Stimulated activated naive CD8-positive, alpha-beta T cell treated with anti-CD3 and anti-CD28 coated beads, Interleukin-15, amount 100 ng/mL, for 72 hours (primary cell): ENCODE results near the gene DOCK1.
A peak's percentile ranks its signal among the peaks of the same experiment; 100 is the strongest.
"Not testable (repeated sequence)": the region's sequence is repeated elsewhere in the genome, so short reads cannot be mapped to it uniquely, and the experiment has no call there.

Experiments used
- ATAC-seq: fragments of 150-1000 bp; cut with Tn5 transposase; 2 replicates; pipeline ENCODE4 v1.10.0; 2021; ENCODE audit warnings: mild to moderate bottlenecking, moderate library complexity
- DNase-seq, 2 donors: peaks; one replicate each; pipeline ENCODE4 v3.0.0; 2021 to 2022
- H3K27ac Mint-ChIP-seq, 2 donors: one replicate each; pipeline ENCODE4 v1.8.0; 2022; ENCODE audit warnings: mild to moderate bottlenecking in 2 of 2, mixed read lengths in 2 of 2, moderate library complexity in 2 of 2
- H3K27me3 Mint-ChIP-seq: one replicate; pipeline ENCODE4 v1.8.0; 2022; ENCODE audit warnings: mixed read lengths
- H3K4me1 Mint-ChIP-seq: one replicate; pipeline ENCODE4 v1.8.0; 2022; ENCODE audit warnings: mild to moderate bottlenecking, mixed read lengths
- H3K4me3 Mint-ChIP-seq, 2 donors: one replicate each; pipeline ENCODE4 v1.8.0; 2022; ENCODE audit warnings: mild to moderate bottlenecking in 2 of 2, mixed read lengths in 2 of 2, moderate library complexity in 1 of 2
- H3K9me3 Mint-ChIP-seq, 2 donors: one replicate each; pipeline ENCODE4 v1.8.0; 2022; ENCODE audit warnings: mixed read lengths in 2 of 2

Gene DOCK1

DNA sequence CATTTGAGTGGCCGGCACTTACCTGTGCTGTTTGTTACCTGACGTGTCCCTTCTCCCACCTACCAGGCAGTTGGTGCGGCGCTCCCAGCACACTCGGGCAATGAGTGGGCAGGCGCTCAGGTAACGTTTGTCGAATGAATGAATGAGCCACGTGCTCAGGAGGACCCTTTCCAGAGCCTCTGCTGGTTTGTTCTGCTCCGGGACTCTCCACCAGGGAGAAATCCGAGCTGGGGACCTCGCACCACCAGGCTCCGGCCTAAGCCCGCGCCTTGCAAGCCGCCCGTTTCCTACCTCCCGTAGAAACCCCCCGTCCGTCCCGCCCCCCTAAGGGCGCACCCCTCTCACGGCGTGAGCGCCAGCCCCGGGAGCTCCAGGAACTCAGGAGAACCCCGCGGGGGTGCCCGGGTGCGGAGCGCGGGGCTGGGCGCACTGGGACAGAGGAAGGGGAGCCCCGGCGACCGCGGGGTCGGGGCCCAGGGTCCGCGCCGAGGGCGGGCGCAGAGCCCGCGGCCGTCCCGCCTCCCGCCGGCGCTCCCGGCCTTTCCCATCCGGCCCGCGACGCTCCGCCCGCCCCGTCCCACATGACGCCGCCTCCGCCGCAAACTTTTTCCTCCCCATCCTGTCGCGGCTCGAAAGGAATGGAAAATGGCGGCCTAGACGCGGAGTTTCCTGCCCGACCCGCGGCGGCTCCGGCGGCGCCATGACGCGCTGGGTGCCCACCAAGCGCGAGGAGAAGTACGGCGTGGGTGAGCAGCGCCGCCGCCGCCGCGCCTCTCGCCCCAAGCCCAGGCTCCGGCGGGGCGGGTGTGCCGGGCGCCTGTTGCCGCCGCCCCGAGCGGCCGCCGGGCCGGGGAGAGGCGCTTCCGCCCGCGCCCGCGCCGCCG lies at the start of gene DOCK1:
Gene DOCK1 (plus strand): TSS at position 611 of the 884 bp plus-strand sequence. CDS start 90 bp downstream, at position 701.
- peaks cover 42% of the 10 kb centered on the region for H3K27me3 Mint-ChIP-seq
- DNase-seq (no peak), ATAC-seq (peak; percentile 44)

DNA sequence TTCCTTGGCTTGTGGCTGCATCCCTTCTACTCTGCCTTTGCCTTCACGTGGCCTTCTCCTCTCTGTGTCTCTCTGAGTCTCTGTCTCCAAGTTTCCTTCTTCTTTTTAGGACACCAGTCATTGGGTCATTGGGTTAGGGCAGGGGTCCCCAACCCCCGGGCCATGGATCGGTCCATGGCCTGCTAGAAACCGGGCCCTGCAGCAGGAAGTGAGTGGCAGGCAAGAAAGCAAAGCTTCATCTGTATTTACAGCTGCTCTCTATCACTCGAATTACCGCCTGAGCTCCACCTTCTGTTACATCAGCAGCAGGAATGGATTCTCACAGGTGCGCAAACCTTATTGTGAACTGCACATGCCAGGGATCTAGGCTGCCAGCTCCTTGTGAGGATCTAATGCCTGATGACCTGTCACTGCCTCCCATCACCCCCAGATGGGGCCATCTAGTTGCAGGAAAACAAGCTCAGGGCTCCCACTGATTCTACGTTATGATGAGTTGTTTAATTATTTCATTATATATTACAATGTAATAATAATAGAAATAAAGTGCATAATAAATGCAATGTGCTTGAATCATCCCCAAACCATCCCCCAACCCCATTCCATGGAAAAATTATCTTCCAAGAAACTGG lies 47.9 kb upstream of the DOCK1 start:
- ATAC-seq (no peak), DNase-seq (no peak)
- H3K27me3 Mint-ChIP-seq = peaks cover 20% of the 10 kb centered on the region
- no peaks in the 10 kb centered on the region for H3K4me1 Mint-ChIP-seq
- no peak overlapping the region for H3K4me3 Mint-ChIP-seq
- peaks cover 6 to 15% of the 10 kb centered on the region in 2 donors for H3K9me3 Mint-ChIP-seq
- H3K27ac Mint-ChIP-seq = no peak overlapping the region

More for the DNA sequence above, at the start of gene DOCK1:
- H3K4me1 Mint-ChIP-seq = peaks cover 6% of the 10 kb centered on the region
- peak within 1 kb of the TSS; percentile 77 to 80 for H3K4me3 Mint-ChIP-seq
- H3K9me3 Mint-ChIP-seq = peaks cover 0 to 10% of the 10 kb centered on the region in 2 donors
- no peak within 1 kb of the TSS for H3K27ac Mint-ChIP-seq

DNA sequence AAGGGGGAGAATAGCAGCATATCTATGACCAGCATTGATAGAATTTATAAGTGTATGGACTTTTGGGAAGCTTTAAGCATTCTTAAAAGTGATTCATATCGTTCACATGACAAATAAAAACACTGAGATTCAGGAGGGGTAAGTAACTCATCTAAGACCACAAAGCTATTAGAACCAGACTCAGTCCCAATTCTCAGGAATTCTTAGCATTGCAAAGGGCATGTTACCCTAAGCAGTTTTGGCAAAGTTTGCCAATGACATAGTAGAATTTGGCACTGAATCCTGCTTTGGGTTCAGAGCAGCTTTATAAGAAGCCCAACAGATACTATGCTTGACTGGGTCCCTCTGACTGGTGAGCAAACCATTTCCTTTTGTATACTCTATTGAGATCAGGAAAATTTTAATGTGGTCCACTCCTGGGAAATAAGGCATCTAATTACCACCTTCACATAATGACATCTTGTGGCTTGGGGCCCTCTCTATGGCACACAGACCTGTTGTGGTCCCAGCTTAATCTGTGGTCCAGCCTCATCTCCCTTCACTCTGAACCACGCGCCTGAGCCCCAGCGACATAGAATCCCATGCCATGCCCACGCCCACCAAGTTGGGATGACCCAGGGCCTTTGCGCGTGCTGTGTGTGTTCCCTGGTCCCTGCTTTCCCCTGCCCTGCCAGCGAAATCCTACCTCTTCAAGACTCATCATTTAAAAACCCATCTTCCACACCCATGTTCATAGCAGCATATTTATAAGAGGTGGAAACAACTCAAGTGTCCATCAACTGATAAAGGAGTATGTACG lies 37.5 kb upstream of the DOCK1 start:
- Mint-ChIP-seq H3K9me3 (peaks cover 0 to 28% of the 10 kb centered on the region in 2 donors), H3K27me3 (no peaks in the 10 kb centered on the region), H3K4me3 (no peak overlapping the region), H3K27ac (no peak overlapping the region), H3K4me1 (no peaks in the 10 kb centered on the region)
- DNase-seq (no peak), ATAC-seq (no peak)

DNA sequence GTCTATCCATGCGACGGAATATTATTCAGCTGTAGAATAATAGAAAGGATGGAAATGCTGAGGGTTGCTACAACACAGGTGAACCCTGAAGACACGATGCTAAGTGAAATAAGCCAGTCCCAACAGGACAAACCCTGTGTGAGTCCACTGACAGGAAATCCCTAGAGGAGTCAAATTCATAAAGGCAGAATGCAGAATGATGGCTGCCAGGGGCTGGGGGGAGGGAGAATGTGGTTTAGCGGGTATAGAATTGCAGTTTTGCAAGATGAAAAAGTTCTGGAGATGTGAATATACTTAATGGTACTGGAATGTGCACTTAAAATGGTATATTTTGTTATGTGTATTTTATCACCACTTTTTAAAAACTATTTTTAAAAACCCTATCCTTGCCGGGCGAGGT lies 36.9 kb upstream of the DOCK1 start:
- DNase-seq = no peak
- no peak overlapping the region for H3K27ac Mint-ChIP-seq
- H3K4me3 Mint-ChIP-seq = no peak overlapping the region
- peaks cover 0 to 28% of the 10 kb centered on the region in 2 donors for H3K9me3 Mint-ChIP-seq
- ATAC-seq = no peak
- H3K27me3 Mint-ChIP-seq = no peaks in the 10 kb centered on the region
- no peaks in the 10 kb centered on the region for H3K4me1 Mint-ChIP-seq

DNA sequence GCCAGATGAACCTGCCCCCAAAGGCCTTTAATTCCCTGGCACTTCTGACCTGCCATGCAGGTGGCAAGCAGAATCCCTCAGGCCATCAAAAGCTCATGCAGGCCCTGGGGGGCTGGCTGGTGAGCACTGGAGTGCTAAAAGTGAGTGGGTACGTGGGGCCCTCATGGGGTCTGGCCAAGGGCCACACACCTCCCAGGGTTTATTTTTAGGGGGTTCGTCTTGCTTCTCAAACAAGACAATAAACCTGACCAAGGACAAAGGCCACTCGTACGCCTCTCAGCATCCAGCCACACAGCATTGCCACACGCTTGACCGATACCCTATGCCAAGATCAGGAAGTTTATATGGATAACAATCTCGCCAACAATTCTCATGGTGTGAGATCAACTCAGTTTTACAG lies 33.1 kb upstream of the DOCK1 start:
- Mint-ChIP-seq H3K27ac (no peak overlapping the region), H3K4me1 (no peaks in the 10 kb centered on the region), H3K27me3 (no peaks in the 10 kb centered on the region), H3K9me3 (peaks cover 6 to 34% of the 10 kb centered on the region in 2 donors), H3K4me3 (no peak overlapping the region)
- no peak for DNase-seq
- ATAC-seq = no peak

DNA sequence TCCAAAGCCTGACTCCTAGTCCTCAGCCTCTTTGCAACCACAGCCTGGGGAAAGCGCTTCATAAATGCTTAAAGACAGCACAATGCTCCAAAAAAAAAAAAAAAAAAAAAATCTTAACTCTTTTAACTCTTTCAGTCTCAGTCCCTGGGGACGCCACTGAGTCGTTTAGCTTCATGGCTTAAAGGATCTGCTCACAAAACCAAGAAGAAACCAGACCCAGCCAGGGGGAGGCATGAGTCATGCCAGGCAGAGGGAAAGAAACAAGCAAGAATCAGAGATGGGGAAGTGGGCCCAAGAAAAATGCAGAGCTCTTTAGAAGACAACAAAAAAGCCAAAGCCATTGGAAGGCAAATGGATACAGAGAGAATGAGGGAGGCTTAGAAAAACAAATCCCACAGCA lies 32.5 kb upstream of the DOCK1 start:
- Mint-ChIP-seq H3K4me1 (no peaks in the 10 kb centered on the region), H3K27ac (no peak overlapping the region), H3K4me3 (no peak overlapping the region), H3K9me3 (peaks cover 8 to 33% of the 10 kb centered on the region in 2 donors), H3K27me3 (no peaks in the 10 kb centered on the region)
- DNase-seq (no peak), ATAC-seq (no peak)

DNA sequence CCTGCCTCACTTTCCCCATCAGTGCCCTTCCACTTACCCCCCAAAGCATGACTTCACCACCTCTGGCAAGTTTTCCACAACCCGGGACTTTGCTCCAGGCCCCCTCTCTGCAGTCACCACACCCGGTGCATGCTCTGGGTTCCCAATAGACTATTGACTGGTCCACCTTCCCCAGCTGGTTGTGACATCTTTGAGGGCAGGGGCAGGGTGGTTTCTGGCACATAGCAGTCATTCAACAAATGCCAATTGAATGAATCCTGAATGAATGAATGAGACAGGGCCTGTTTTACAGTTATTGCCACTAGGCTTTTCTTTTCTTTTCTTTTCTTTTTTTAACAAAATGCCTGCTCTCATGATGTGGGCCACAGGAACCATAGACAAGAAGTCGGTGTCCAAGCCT lies 28.8 kb upstream of the DOCK1 start:
- peaks cover under 1% of the 10 kb centered on the region for H3K27me3 Mint-ChIP-seq
- no peak overlapping the region for H3K27ac Mint-ChIP-seq
- ATAC-seq (no peak), DNase-seq (no peak)
- no peaks in the 10 kb centered on the region for H3K4me1 Mint-ChIP-seq
- no peak overlapping the region for H3K4me3 Mint-ChIP-seq
- peaks cover 17 to 25% of the 10 kb centered on the region in 2 donors for H3K9me3 Mint-ChIP-seq

DNA sequence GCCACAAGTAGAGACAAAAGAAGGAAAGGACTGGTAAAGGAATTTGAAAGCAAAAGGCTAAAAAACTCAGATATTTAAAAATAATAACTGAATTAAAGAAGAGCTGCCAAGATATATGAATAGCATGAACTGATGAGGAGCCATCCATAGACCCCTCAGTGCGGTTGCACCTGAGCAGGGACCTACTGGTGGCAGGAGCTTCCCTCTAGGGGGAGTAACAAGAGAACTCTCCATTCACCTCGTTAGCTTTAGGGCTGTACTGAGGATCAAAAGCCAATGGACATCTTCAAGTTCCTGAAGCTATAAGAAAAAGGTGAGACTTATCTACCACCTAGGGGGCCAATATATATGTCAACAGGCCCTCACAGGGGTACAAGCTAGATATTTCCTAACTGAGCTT lies 27.8 kb upstream of the DOCK1 start:
- no peak for ATAC-seq
- Mint-ChIP-seq H3K9me3 (peaks cover 18 to 31% of the 10 kb centered on the region in 2 donors), H3K27ac (no peak overlapping the region)

DNA sequence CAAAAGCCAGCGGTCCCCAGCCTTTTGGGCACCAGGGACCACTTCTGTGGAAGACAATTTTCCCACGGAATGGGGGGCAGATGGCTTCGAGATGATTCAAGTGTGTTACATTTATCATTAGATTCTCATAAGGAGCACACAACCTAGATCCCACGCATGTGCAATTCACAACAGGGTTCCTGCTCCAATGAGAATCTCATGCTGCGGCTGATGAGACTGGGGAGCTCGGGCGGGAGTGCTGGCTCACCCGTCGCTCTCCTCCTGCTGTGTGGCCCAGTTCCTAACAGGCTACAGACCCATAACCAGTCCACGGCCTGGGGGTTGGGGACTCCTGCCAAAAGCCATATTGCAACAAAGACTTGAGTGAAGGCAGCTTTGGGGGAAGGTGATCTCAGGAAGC lies 26.6 kb upstream of the DOCK1 start:
- ATAC-seq (no peak), DNase-seq (no peak)
- Mint-ChIP-seq H3K9me3 (peaks cover 18 to 30% of the 10 kb centered on the region in 2 donors), H3K4me3 (no peak overlapping the region), H3K27me3 (peaks cover 6% of the 10 kb centered on the region), H3K4me1 (no peaks in the 10 kb centered on the region), H3K27ac (no peak overlapping the region)

More for the DNA sequence above, 27.8 kb upstream of the DOCK1 start:
- Mint-ChIP-seq H3K4me1 (no peaks in the 10 kb centered on the region), H3K27me3 (peaks cover 6% of the 10 kb centered on the region), H3K4me3 (no peak overlapping the region)
- DNase-seq = no peak

DNA sequence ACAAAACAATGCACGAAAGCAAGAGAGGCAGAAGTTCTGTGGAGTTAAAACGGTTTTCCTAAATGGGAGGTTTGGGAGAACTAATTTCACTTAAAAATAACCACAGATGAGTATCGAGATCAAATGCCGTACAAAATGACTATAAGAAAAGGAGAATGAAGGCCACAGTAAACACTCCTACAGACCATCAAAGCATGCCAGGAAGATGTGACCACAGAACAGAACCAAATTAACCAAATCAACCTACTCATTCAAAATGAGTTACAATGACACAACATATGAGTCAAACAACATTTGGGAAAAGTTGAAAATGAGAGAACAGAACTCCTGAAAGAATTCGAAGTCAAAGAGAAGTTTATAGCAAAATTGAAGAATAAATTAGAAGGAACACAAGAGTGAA lies 24.3 kb upstream of the DOCK1 start:
- H3K27ac Mint-ChIP-seq = no peak overlapping the region
- peaks cover 18 to 23% of the 10 kb centered on the region in 2 donors for H3K9me3 Mint-ChIP-seq
- no peaks in the 10 kb centered on the region for H3K4me1 Mint-ChIP-seq
- H3K4me3 Mint-ChIP-seq = no peak overlapping the region
- DNase-seq (no peak), ATAC-seq (no peak)
- H3K27me3 Mint-ChIP-seq = peaks cover 6% of the 10 kb centered on the region

DNA sequence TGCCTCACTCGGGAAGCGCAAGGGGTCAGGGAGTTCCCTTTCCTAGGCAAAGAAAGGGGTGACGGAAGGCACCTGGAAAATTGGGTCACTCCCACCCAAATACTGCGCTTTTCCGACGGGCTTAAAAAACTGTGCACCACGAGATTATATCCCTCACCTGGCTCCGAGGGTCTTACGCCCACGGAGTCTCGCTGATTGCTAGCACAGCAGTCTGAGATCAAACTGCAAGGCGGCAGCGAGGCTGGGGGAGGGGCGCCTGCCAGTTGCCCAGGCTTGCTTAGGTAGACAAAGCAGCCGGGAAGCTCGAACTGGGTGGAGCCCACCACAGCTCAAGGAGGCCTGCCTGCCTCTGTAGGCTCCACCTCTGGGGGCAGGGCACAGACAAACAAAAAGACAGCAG lies 23.2 kb upstream of the DOCK1 start:
- ATAC-seq, DNase-seq, H3K4me3 Mint-ChIP-seq, H3K27me3 Mint-ChIP-seq, H3K4me1 Mint-ChIP-seq, H3K27ac Mint-ChIP-seq: not testable (repeated sequence)
- H3K9me3 Mint-ChIP-seq = peaks cover 12 to 14% of the 10 kb centered on the region in 2 donors

DNA sequence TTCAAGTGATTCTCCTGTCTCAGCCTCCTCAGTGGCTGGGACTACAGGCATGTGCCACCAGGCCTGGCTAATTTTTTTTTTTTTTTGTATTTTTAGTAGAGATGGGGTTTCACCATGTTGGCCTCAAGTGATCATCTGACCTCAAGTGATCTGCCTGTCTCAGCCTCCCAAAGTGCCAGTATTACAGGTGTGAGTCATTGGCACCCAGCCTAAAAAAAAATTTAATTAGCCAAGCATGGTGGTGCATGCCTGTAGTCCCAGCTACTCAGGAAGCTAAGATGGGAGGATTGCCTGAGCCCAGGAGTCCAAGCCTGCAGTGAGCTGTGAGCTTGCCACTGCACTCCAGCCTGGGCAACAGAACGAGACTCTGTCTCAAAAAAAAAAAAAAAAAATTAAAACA lies 16.8 kb upstream of the DOCK1 start:
- H3K4me3 Mint-ChIP-seq, DNase-seq, H3K27ac Mint-ChIP-seq, H3K4me1 Mint-ChIP-seq, ATAC-seq, H3K27me3 Mint-ChIP-seq: not testable (repeated sequence)
- peaks cover 13% of the 10 kb centered on the region in 2 donors for H3K9me3 Mint-ChIP-seq

DNA sequence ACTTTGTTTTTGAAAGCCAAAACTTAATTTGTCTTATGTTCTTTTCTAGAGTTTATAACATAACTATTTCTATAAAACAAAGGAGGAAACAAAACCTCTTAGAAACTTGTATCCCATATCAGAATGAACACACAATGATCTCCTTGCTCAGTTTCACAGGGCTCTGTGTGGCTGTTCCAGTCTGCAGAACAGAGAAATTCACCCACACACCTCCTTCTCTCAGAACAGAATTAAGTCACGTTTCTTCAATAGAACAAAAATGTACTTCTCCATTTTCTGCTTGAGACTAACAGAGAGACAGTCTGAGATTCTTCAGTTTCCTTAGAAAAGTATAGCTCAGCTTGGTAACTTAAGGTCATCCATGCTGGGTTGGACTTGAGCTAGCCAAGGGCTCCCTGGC lies 15.8 kb upstream of the DOCK1 start:
- Mint-ChIP-seq H3K9me3 (peaks cover 13% of the 10 kb centered on the region in 2 donors), H3K27ac (no peak overlapping the region), H3K4me1 (no peaks in the 10 kb centered on the region), H3K4me3 (no peak overlapping the region), H3K27me3 (no peaks in the 10 kb centered on the region)
- ATAC-seq = no peak
- DNase-seq = no peak

DNA sequence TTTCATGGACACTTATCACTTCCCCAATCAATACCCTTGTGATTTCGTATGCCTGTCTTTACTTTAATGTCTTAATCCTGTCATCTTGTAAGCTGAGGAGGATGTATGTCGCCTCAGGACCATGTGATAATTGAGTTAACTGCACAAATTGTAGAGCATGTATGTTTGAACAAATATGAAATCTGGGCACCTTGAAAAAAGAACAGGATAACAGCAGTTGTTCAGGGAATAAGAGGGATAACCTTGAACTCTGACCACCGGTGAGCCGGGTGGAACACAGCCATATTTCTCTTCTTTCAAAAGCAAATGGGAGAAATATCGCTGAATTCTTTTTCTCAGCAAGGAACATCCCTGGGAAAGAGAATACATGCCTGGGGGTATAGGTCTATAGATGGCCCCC lies 14.4 kb upstream of the DOCK1 start:
- H3K27me3 Mint-ChIP-seq, DNase-seq, H3K27ac Mint-ChIP-seq, H3K4me3 Mint-ChIP-seq, H3K4me1 Mint-ChIP-seq, ATAC-seq: not testable (repeated sequence)
- H3K9me3 Mint-ChIP-seq = peaks cover 13% of the 10 kb centered on the region in 2 donors

DNA sequence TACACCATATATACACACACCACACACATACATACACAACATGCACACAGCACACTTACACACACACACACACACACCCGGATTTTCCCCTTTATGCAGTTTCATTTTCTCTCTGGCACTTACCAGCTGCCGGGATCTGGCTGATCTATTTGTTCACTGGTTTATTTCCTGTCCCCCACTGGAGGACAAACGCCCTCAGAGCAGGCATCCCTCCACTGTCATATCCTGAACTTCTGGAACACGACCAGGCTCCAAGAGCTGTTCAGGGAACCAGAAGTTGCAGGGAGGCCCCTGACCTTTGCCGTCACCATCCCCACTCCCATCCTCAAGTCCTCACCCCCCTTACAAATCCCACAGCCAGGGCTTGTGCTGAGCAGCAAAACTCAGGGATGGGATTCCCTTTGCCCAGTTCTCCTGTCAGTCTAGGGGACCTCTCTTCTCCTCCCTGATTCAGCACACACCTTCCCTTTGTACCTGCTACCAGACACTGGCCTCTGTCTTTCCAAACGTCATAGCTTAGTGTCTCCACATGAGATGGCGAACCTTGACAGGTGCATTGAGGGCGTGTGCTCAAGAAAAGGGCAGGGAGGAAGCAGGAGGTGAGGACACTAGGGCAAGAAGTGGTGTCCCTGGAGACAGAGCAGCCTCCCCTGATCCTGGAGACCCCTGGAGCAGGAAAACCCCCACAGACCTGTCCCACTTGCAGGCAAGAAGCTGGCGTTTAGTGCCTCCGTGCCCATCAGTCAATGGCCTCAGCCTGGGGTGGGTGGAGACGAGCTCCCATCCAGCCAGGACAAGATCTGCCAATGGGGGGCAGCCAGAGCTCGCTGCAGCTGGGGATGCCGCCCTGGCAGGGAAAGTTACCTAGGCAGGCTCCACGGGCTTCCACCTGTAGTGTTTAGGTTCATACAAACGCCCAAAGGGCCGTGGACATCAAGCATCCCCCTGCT lies 12.7 kb upstream of the DOCK1 start:
- Mint-ChIP-seq H3K27me3 (no peaks in the 10 kb centered on the region), H3K9me3 (peaks cover 13 to 18% of the 10 kb centered on the region in 2 donors), H3K4me3 (no peak overlapping the region), H3K4me1 (no peaks in the 10 kb centered on the region), H3K27ac (no peak overlapping the region)
- ATAC-seq (no peak), DNase-seq (no peak)
